GM12875 (cell line): ENCODE measurements around the gene NEU2.
"Not testable (repeated sequence)": the region's sequence is repeated elsewhere in the genome, so short reads cannot be mapped to it uniquely, and the experiment has no call there.

Experiments used
- H3K4me3 ChIP-seq: one replicate; pipeline ENCODE4 v1.5.1; 2011; ENCODE audit warnings: low read depth, low read length, control low read depth
- CTCF ChIP-seq: IDR thresholded peaks from 2 replicates; pipeline ENCODE4 v1.5.1; 2011; ENCODE audit warnings: low read depth, mild to moderate bottlenecking, control low read depth, inconsistent platforms, low read length, moderate library complexity, borderline replicate concordance; ENCODE audit not compliant: insufficient read depth

Gene NEU2

DNA sequence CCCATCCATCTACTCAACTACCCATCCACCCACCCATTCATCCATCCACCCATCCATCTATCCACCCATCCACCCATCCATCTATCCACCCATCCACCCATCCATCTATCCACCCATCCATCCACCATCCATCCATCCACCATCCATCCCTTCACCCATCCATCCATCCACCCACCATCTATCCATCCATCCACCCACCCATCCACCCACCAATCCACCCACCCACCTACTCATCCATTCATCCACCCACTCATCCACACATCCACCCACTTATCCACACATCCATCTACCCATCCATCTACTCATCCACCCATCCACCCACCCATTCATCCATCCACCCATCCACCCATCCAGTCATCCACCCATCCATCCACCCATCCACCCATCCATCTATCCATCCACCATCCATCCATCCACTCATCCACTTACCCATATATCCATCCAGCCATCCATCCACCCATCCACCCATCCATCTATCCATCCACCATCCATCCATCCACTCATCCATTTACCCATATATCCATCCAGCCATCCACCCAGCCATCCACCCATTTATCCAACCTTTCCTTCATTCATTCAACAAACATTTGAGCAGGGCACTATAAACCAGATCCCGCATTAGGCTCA lies 17.3 kb upstream of the NEU2 start:
- no peak for TF ChIP-seq CTCF

GRCh38 chr2:233017947-233018346 lies 14.5 kb upstream of the NEU2 start:
- no peak overlapping the region for H3K4me3 ChIP-seq
- no peak for TF ChIP-seq CTCF

More for the DNA sequence above, 17.3 kb upstream of the NEU2 start:
- H3K4me3 ChIP-seq = no peak overlapping the region

DNA sequence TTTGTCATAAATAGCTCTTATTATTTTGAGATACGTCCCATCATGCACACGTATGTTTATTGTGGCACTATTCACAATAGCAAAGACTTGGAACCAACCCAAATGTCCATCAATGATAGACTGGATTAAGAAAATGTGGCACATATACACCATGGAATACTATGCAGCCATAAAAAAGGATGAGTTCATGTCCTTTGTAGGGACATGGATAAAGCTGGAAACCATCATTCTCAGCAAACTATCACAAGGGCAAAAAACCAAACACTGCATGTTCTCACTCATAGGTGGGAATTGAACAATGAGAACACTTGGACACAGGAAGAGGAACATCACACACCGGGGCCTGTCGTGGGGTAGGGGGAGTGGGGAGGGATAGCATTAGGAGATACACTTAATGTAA lies 12.9 kb upstream of the NEU2 start:
- not testable (repeated sequence) for H3K4me3 ChIP-seq

DNA sequence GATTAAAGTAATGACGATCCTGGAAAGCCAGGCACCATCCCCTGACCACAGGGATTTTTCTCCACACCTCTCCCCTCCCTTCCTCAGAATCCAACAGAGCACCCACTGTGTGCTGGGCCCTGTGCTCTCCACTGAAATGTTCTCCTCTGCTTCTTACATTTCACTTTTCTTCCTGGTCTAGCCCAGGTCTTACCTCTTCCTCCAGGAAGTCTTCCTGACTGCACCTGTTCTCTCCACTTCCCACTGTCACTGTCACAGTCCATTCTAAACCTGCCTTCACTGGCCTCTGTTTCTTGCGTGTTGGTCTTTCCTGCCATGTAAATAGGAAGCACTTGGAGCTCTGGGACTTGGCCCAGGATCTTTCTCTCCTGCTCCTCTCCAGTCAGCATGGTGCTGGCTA lies 12.0 kb upstream of the NEU2 start:
- H3K4me3 ChIP-seq = no peak overlapping the region
- TF ChIP-seq CTCF = no peak

DNA sequence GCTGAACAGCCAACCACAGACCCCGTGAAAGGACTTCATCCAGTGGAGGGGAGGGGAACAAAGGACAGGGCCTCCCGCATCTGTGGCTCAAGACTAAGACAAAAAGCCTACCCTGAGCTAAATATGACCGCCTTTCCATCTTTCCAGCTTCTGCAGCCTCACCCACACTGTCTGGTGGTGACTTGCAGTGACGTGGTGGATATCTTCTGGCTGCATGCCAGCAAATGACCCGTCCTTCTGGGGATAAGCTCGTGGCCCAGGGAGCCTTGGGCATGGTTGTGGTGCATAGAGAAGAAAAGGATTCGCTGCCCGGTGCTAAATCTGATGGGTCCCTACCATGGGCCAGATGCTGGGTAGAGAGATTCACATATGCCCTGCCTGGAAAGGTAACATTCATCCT lies 10.7 kb upstream of the NEU2 start:
- no peak for TF ChIP-seq CTCF

DNA sequence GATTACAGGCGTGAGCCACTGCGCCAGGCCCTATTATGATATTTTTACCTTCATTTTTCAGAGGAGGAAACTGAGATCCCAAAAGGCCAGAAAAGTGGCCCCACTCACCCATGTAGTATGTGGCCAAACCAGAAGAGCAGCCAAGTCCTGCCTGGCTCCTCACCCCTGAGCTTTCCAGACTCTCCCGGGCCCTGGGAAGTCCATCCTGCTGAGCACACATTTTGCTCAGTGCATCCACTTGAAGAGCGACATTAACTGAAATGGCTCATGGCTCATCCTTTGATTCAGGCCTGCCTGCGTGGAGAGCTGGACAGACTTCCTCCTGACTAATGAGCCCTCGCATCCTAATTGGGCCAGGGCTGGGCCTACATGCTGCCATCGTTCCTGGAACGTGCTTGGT lies 9.9 kb upstream of the NEU2 start:
- TF ChIP-seq CTCF = no peak
- H3K4me3 ChIP-seq = no peak overlapping the region

More for the DNA sequence above, 10.7 kb upstream of the NEU2 start:
- no peak overlapping the region for H3K4me3 ChIP-seq

- H3K4me3 ChIP-seq = no peak overlapping the region
- TF ChIP-seq CTCF = no peak
Measured at GRCh38 chr2:233023007-233023760, 9.3 kb upstream of the NEU2 start.
